GM18868 (cell line): ENCODE measurements around the gene PTPRH.
A peak's percentile ranks its signal among the peaks of the same experiment; 100 is the strongest.
"Not testable (repeated sequence)": the region's sequence is repeated elsewhere in the genome, so short reads cannot be mapped to it uniquely, and the experiment has no call there.

ENCODE experiments used
- ATAC-seq: cut with Tn5 transposase; IDR thresholded peaks from one replicate; pipeline ENCODE4 v1.9.1; 2021; ENCODE audit warnings: mild to moderate bottlenecking, moderate library complexity; ENCODE audit not compliant: unreplicated experiment

The PTPRH gene

DNA sequence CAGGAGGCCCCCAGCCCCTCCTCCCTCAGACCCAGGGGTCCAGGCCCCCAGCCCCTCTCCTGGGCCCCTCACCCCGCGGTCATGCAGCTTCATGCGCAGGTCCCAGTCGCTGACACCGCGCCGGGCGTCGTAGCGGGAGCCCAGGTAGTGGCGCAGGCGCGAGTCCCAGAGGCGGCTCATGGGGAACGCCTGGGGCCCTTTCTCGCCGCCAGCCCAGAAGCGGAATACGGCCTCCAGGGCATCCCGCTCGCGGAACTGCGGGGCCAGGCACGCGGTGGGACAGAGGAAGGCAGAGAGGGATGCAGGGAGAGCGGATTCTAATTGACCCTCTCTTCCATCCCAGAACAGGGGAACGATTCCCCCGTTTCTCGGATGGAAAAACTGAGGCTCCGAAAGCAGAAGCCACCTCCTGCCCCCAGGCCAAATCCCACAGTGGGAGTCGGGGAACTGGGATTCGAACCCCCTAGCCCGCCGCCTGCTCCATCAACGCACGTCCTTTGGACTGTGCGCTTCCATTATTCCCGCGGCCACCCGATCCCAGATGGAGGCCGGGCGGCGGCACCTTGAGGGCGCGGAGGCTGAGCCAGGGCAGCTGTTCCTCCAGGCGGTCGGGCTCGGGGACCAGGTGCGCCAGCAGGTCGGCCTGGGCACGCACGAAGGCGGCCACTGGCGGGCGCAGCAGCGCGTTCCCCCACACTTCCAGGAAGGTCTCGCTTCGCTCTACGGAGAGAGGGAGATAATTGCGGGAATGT lies 47.6 kb downstream of the PTPRH start:
- ATAC-seq: no peak

DNA sequence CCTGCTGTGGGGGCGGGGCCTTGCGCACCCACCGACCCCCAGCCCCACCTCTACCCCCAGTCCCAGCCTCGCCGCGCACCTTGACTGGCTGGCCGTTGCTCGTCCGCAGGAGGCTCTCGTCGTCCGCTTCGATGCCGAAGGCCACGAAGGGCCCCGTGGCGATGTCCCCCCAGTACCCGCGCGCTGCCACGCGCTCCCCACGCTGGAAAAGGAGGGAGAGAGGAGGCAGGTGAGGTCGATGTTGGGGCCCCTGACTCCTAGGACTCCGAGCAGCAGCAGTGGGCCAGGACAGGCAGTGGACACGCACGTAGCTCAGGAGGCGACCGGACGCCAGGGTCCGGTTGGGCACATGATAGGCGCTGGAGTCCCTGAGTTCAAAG lies 48.3 kb downstream of the PTPRH start:
- ATAC-seq: no peak

DNA sequence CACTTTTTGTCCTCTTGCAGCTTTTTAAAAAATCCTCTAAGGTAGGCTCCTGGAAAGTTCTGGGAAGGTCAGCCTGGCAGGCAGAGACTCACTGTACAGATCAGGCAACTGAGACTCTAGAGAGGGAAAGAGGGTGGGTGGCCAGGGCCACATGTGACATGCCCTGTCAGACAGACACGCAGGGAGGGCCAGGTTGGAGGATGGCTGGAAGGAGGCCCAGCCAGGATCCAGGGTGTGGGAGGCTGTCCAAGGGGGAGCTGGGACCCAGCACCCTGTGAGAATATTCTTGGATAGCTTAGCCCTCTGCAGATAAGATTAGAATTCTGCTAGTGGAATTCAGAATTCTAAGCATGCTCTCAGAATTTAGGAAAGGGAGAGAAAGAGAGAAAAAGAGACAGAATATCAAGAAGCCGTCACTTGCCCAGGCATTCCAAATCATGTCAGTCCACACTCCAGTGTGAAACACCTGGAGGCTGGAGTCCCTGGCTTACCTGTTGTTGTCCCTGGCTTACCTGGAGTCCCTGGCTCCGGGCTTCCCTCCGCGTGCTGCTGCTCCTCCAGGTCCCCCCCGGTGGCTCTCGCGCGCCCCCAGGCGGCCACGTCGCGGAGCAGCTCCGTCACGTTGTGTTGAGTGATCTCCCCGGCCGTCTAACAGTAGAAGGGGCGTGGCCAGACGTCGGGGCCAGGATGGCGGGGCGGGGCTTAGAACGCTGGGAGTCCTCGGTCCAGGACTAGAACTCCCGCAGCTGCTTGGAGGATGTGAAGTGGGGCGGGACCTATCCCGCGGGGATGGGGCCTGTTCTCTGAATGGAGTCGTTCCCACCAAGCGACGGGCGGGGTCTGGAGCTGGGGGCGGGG lies 48.9 kb downstream of the PTPRH start:
- ATAC-seq: peak; percentile 67

DNA sequence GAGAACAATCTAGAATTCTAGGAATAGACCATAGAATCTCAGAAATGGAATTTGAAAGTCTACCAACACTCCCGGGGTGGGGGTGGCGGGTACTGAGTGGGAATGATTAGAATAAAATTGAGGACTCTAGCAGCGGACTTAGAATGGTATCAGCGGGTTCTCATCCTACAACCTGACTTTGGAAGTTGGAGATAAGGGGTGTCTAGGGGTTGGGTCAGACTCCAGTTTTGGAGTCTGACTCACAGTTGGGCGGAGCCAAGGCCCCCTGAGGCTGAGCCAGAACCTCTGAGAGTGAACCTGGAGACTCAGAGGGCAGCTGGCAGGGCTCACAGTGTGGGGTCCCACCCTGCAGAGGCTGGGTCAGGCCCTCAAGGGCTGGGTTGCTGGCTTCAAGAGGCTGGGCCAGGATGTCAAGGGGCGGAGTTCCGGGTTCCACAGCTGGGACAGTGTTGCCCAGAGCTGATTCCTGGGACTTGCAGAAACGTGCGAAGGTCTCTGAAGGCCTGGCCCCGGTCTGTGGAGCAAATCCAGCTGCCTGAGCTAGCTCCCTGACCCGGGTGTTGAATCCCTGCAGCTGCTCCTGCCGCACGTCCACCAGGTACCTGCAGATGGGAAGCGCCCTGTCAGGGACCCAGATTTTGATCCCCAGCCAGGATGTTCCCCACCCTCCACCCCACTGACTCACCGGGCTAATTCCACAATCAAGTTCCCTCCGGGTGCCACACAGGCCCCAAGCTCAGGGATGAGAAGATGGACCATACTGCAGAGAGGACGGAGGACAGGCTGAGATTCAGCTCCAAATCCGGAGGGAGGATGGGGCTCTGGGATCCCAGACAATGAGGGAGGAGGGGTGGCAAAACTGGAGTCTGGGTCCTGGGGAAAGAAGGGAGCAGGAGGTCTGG lies 50.2 kb downstream of the PTPRH start:
- ATAC-seq: no peak

DNA sequence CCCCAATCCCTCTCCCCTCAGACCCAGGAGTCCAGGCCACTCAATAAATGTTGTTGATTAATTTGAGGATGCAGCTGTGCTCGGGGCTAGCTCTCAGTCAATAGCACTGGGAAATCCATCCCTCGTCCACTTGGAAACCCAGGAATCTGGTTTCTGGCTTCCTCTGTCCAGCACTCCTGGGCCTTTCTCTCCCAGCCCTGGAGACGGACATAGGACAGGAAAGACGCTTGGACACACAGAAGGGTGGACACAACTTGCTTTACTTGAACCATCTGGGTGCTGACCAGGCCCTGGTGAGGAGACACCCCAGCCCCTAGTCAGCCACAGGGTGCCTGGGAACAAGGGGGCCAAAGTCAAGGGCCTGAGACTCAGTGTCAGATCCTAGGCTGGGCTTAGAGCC lies 50.9 kb downstream of the PTPRH start:
- ATAC-seq: no peak

DNA sequence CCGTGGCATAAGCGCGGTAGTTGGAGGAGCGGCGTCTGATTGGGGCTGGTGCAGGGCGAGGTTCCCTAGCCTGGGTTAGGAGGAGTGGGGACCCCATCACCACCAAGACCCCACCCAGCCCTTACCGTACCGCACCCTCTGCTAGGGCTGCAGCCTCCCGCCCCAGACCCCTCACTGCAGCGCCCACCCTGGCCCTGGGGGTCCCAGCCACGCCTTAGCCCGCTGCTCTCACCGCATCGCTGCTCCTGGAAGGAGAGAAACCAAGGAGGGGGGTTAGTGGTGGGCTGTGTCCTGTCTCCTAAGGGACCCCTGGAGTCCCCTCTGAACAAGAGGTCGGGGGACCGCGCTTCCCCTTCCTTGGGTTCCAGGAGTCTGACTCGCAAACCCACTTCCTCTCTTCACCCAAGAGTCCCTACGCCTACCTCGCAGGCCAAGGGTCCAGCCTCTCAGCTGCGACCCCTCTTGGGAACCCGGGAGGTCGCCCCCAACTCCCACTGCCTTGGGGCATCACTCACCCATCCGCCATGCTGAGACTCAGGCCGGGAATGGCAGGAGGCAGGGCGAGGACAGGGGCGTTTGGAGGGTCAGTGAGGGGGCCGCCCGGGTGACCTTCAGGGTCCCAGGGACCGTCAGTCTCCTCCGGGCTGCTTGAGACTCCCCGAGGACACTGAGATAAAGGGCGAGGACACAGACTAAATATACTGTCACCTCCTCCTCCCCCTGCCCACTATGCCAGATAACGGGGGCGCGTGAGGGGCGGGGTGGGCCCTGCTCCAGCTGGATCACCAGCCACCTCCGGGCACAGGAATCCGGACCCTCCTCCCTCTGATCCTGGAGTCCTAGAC lies 52.0 kb downstream of the PTPRH start, which contains the start of gene TNNI3:
TNNI3 (minus strand) TSS at position 669 of the 845 bp plus-strand sequence; CDS start at position 526, 143 bp downstream.
- no peak for ATAC-seq

DNA sequence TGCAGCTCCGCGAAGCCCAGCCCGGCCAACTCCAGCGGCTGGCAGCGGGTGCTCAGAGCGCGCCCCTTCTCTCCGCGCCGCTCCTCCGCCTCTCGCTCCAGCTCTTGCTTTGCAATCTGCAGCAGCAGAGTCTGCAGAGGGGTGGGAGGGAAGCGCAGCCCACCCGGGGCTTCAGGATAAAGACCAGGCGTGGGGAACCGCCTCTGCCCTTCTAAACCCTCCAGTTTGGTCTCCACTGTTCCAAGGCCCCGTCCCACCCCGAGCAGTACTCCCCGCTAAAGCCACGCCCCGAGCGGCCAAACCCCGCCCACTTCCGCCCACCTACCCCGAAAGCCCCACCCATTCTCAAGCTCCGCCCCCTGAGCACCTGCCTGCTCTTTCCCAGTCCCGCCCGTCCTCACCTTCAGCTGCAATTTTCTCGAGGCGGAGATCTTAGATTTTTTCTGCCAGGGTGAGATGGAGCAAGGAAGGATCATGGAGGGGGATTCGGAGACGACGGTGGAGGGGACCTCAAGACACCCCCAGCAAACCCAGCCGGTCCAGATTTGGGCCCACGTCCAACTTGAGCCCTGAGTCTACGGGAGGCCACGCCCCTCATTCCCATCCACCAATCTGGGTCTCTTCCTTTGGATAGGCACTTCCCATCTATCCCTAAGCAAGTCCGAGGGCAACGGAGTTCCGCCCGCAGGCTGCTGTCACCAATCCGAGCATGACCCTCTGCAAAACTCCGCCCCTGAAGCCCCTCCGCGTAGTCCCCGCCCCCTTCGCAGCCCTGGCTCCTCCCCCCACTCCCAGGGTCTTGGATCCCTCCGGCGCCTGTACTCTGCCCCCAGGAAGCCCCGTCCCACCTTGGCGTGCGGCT lies 52.9 kb downstream of the PTPRH start:
- no peak for ATAC-seq

DNA sequence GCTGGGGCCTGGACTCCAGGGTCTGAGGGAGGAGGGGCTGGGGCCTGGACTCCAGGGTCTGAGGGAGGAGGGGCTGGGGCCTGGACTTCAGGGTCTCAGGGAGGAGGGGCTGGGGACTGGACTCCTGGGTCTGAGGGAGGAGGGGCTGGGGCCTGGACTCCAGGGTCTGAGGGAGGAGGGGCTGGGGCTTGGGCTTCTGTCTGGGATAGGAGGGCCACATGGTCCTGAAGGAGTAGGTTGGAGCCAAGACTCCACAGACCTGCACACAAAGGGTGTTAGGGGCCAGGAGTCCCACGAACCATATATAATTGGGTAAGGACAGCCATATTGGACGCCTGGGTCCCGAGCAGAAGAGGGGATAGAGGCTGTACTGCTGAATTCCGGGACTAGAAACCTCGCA lies 53.5 kb downstream of the PTPRH start:
- ATAC-seq: not testable (repeated sequence)

DNA sequence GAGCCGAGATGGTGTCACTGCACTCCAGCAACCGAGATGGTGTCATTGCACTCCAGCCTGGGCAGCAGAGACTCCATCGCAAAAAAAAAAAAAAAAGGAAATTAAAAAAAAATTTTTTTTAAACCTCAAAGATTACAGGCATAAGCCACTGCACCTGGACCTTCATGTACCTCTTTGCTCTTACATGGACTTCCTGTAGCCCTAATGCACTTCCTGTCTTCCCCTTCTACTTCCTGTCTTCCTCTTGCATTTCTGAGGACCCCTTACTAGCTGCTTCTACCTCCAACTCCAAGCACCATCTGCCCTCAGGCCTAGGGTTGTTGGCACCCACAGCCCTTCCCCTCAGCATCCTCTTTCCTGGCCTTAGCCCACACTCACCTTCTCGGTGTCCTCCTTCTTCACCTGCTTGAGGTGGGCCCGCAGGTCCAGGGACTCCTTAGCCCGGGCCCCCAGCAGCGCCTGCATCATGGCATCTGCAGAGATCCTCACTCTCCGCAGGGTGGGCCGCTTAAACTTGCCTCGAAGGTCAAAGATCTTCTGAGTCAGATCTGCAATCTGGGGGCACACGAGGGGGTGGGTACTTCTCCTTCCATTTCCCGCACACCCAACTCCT lies 55.5 kb downstream of the PTPRH start:
- no peak for ATAC-seq

DNA sequence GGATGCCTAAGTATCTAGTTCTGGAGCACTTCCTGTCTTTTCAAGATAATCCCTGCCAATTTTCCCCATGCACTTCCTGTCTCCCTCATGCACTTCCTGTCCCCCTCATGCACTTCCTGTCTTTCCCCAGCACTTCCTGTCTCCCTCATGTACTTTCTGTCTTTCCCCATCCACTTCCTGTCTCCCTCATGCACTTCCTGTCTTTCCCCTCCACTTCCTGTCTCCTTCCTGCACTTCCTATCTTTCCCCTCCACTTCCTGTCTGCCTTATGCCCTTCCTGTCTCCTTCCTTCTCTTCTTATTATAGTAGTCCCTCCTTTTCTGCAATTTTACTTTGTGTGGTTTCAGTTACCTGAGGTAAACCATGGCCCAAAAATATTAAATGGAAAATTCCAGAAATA lies 57.3 kb downstream of the PTPRH start:
- ATAC-seq: no peak

DNA sequence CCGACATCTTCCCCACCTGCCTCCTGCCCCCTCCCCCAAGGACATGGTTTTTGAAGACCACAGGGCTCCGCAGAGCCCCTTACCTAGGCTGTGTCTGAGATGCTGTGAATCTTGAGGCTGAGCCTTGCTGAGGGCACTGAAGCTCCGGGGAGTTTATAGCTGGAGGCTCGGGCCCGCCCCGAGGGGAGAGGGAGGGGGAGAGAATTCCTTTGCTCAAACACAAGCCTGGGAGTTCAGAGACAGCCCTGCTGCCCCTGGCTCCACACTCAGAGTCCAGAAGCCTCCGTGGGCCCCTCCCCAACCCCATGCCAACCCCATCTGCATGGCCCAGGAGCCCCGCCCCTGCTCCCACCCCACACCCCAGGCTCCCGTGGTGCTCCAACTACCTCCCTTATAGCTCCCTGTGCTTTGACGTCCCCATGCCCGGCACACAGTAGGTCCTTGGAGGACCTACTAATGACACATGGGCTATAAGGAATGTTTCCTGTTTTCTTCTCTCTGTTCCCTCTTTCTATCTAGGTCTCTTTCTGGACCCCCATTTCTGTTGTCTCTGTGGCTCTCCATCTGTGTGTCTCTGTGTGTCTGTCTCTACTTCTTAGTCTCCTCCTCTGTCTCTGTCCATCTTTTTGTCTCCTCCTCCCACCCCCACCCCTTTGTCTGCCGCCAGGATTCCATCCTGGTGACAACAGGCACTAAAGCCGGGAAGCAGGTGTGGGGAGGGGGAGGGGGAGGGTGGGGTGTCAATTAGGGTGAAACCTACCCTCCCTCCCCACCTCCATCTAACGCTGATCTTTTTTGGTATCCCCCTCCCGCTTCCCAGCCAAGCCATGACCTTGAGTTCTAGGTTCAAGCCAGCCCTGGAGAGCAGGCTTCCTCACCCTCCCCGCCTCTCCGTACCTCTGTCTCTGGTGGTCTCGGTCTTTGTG lies 60.0 kb downstream of the PTPRH start, which contains the start of gene TNNT1:
TNNT1 (minus strand) TSS at position 129 of the 926 bp plus-strand sequence. CDS start 2,049 bp downstream, outside the sequence.
- ATAC-seq: no peak

DNA sequence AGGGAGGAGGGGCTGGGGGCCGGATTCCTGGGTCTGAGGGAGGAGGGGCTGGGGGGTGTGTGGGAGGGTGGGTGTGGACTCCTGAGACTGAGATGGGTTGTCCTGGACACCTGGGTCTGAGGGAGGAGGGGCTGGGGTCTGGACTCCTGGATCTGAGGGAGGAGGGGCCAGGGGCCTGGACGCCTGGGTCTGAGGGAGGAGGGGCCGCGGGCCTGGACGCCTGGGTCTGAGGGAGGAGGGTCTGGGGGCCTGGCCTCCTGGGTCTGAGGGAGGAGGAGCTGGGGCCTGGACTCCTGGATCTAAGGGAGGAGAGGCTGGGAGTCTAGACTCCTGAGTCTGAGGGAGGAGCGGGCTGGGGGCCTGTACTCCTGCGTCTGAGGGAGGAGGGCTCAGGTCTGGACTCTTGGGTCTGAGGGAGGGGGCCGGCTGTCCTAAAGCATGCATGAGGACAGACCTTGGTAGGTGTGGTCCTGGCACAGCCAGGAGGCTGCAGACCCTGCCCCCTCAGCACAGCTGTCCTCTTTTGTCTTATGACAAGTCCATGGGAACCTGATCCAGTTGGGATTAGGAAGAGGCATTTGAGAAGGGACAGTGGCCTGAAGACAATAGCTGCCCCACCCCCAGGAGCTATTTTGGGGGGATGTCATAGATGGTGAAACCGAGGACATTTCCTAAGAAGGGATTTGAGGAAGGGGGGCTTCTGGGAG lies 61.6 kb downstream of the PTPRH start:
- no peak for ATAC-seq

DNA sequence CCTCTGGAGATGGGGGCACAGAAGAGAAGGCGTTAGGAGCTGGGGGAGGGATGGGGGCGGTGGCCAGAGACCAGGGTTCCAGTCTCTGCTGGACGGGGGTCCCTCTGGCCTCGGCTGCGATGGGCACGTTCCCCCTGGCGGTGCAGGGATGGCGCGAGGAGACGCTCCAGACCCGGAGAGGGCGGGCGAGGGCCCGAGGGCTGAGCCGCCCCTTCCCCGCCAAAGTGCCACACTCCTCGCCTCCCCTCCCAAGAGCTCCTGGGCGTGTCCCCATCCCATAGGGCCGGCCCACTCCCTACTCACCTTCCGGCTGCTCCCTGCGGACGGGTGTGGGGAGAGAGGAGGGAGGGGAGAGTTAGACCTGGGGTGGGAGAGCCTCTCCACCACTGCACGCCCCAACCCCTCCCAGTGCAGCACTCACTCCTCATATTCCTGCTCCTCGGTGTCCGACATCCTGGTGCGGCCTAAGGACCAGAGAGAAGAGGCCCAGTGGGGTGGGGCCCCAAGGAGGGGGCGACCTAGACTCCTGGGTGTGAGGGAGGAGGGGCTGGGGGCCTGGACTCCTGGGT lies 62.5 kb downstream of the PTPRH start:
- no peak for ATAC-seq

DNA sequence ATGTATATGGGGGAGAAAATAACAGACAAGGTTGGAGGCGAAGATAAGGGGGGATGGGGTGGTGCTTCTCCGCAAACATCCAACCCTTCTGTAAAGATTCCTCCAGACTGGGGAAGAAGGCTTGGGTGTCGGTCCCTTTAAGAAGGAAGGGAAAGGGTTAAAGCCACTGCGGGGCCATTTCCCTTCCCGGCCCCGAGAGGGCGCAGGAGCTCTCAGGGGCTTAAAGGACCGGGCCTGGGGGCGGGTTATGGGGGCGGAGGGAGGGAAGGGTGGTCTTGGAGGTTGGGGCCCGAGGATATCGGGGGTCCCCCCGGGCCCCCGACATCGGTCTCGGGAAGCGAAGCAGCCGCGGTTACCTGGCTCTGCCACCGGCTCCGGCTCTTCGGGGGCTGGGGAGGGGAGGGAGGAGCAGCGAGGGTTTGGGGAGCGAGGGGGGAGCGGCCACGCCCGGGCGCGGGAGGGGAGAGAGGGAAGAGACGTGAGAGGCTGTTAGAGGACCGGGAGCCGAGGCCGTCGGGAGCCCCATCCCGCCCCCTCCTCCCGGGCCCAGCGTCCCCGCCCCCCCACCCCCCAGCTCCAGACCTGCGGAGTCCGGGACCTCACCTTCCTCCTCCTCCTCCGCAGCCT lies 63.1 kb downstream of the PTPRH start:
- ATAC-seq: no peak

DNA sequence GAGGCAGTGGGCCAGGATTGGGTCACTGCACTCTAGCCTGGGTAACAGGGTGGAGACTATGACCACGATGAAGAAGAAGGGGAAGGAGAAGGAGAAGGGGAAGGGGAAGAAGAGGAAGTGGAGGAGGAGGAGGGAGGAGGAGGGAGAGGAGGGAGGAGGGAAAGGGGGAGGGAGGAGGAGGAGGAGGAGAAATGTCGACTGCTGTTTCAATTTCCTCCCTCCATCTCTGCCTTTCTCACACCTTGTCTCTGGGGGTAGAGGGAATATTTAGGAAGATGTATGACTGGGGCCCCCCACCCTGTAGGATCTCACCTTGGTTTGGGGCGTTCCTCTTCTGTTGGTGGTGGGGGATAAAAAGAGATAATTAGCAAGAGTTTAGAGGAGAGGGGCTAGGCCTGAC lies 64.1 kb downstream of the PTPRH start:
- no peak for ATAC-seq

DNA sequence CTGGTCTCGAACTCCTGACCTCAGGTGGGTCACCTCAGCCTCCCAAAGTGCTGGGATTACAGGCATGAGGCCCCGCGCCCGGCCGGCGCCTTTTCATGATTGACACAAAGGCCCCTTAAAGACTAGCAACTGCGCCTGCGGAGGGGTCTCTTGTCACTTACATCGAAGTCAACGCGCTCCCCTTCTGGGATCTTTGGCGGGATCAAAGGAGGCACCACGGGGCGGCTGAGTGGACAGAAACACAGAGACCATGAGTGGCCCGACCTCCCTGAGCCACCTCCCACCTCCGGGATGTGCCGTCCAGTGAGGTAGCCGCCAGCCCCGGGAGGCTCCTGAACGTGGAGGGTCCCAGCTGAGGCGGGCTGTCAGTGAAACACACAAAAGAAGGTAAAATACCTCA lies 67.6 kb downstream of the PTPRH start:
- ATAC-seq: no peak
